CD14-positive monocyte (primary cell): ENCODE data around the gene CHST11. TPM values are rescaled to one million over a fixed set of nuclear protein-coding genes. Genes with fewer than 3 reads are reported as not detected.

Experiments
- DNase-seq, 3 donors: peaks; one replicate each; pipeline ENCODE4 v3.0.0-alpha.2; 2011 to 2022
- H2AFZ ChIP-seq: 2 replicates; pipeline ENCODE4 v1.6.0; 2012; ENCODE audit warnings: mild to moderate bottlenecking, low read depth, low read length, inconsistent platforms; ENCODE audit not compliant: insufficient read depth, poor library complexity, severe bottlenecking
- H3K27ac ChIP-seq, 2 donors: 1 replicate in 1 of 2; 2 replicates in 1 of 2; pipeline ENCODE4 v1.5.1; 2012 to 2013; ENCODE audit warnings: low read length in 2 of 2, control low read depth in 1 of 2, inconsistent platforms in 1 of 2, low read depth in 1 of 2, mild to moderate bottlenecking in 1 of 2
- H3K27me3 ChIP-seq, 2 donors: one replicate each; pipeline versions ENCODE4 v1.6.0 to v1.6.1; 2011 to 2013; ENCODE audit warnings: low read length in 2 of 2; ENCODE audit not compliant: control insufficient read depth in 2 of 2, insufficient read depth in 2 of 2
- H3K36me3 ChIP-seq, 2 donors: replicated peaks in 1 of 2; 1 replicate in 1 of 2; 2 replicates in 1 of 2; pipeline versions ENCODE4 v1.5.1 to v1.6.1; 2012 to 2013; ENCODE audit warnings: low read length in 2 of 2, control low read depth in 1 of 2, inconsistent platforms in 1 of 2, mild to moderate bottlenecking in 1 of 2; ENCODE audit not compliant: insufficient read depth in 2 of 2, control insufficient read depth in 1 of 2
- H3K4me1 ChIP-seq, 2 donors: 1 replicate in 1 of 2; 2 replicates in 1 of 2; pipeline versions ENCODE4 v1.5.1 to v1.6.1; 2012 to 2013; ENCODE audit warnings: low read length in 2 of 2, control low read depth in 1 of 2, inconsistent platforms in 1 of 2, mild to moderate bottlenecking in 1 of 2, moderate library complexity in 1 of 2; ENCODE audit not compliant: insufficient read depth in 2 of 2, control insufficient read depth in 1 of 2
- H3K4me2 ChIP-seq: replicated peaks from 2 replicates; pipeline ENCODE3; 2012; ENCODE audit warnings: low read length, moderate library complexity, mild to moderate bottlenecking; ENCODE audit not compliant: poor library complexity, severe bottlenecking; ENCODE audit errors: extremely low read depth
- H3K4me3 ChIP-seq, 3 experiments: fragments of 200-600 bp in 1 of 3; sonication (generic) in 1 of 3; replicated peaks in 1 of 3; 1 replicate in 2 of 3; 2 replicates in 1 of 3; pipeline ENCODE4 v1.5.1; 2011 to 2013; ENCODE audit warnings: low read length in 3 of 3, mild to moderate bottlenecking in 3 of 3, control low read depth in 2 of 3, low read depth in 2 of 3, inconsistent platforms in 1 of 3, moderate library complexity in 1 of 3
- H3K79me2 ChIP-seq: 2 replicates; pipeline ENCODE4 v1.6.0; 2012; ENCODE audit warnings: mild to moderate bottlenecking, control low read depth, inconsistent platforms, low read length, moderate library complexity; ENCODE audit not compliant: insufficient read depth
- H3K9ac ChIP-seq: 2 replicates; pipeline ENCODE4 v1.6.0; 2017; ENCODE audit warnings: low read length, mild to moderate bottlenecking; ENCODE audit not compliant: insufficient read depth, poor library complexity, severe bottlenecking
- H3K9me3 ChIP-seq, 2 donors: replicated peaks in 1 of 2; 1 replicate in 1 of 2; 2 replicates in 1 of 2; pipeline versions ENCODE4 v1.5.1 to v1.6.1; 2012 to 2013; ENCODE audit warnings: low read length in 2 of 2, control low read depth in 1 of 2; ENCODE audit not compliant: control insufficient read depth in 1 of 2, insufficient read depth in 1 of 2
- H4K20me1 ChIP-seq: 2 replicates; pipeline ENCODE4 v1.6.0; 2012; ENCODE audit warnings: mild to moderate bottlenecking, low read length, control low read depth, moderate library complexity; ENCODE audit not compliant: insufficient read depth
- H3K27ac Mint-ChIP-seq, 7 donors: one replicate each; pipeline ENCODE4 v1.8.0; 2020; ENCODE audit warnings: mild to moderate bottlenecking in 7 of 7, mixed read lengths in 7 of 7, moderate library complexity in 6 of 7, inconsistent platforms in 2 of 7
- H3K27me3 Mint-ChIP-seq, 3 donors: one replicate each; pipeline ENCODE4 v1.8.0; 2021 to 2022; ENCODE audit warnings: low read depth in 3 of 3, mild to moderate bottlenecking in 3 of 3, mixed read lengths in 3 of 3, moderate library complexity in 3 of 3, inconsistent platforms in 1 of 3
- H3K36me3 Mint-ChIP-seq, 2 donors: one replicate each; pipeline ENCODE4 v1.8.0; 2020; ENCODE audit warnings: mixed read lengths in 2 of 2, inconsistent platforms in 1 of 2, mild to moderate bottlenecking in 1 of 2
- H3K4me1 Mint-ChIP-seq: one replicate; pipeline ENCODE4 v1.8.0; 2020; ENCODE audit warnings: mild to moderate bottlenecking, mixed read lengths
- H3K4me3 Mint-ChIP-seq, 2 donors: one replicate each; pipeline ENCODE4 v1.8.0; 2020; ENCODE audit warnings: mild to moderate bottlenecking in 2 of 2, mixed read lengths in 2 of 2, moderate library complexity in 1 of 2
- H3K9me3 Mint-ChIP-seq, 7 donors: one replicate each; pipeline ENCODE4 v1.8.0; 2020 to 2022; ENCODE audit warnings: mixed read lengths in 7 of 7, mild to moderate bottlenecking in 6 of 7, moderate library complexity in 6 of 7, inconsistent platforms in 2 of 7
- WGBS: methylation state at CpG from one replicate; pipeline ENCODE4 v1.1.5; 2013; ENCODE audit warnings: missing lambda C conversion rate; ENCODE audit not compliant: insufficient coverage; 5-methylcytosine and 5-hydroxymethylcytosine counted together
- intact Hi-C, 2 donors: fragments of 100-400 bp; cut with micrococcal nuclease; formaldehyde crosslinking; loops; one replicate each; pipeline versions ENCODE4 v1.15.0 to v1.15.1; 2023
- polyA plus RNA-seq, 3 donors: library from polyadenylated mRNA; depleted of rRNA in 1 of 3; unstranded in 2 of 3; stranded (reverse) in 1 of 3; fragments of 300-500 nt in 2 of 3; fragments of >200 nt in 1 of 3; fragmentation: Illumina TruSeq in 2 of 3; gene quantifications; 1 replicate in 2 of 3; 2 replicates in 1 of 3; pipeline ENCODE4 v1.2.3, GENCODE V29; 2012 to 2021
- TF ChIP-seq, protein P1 (sequence below): fragments of 200-600 bp; IDR thresholded peaks from one replicate; pipeline ENCODE4 v1.8.0; 2022; ENCODE audit warnings: antibody characterized with exemption, mild to moderate bottlenecking

Gene CHST11
- polyA plus RNA-seq, 3 donors, result 44.4 to 66.6 (median 48.4) TPM

DNA sequence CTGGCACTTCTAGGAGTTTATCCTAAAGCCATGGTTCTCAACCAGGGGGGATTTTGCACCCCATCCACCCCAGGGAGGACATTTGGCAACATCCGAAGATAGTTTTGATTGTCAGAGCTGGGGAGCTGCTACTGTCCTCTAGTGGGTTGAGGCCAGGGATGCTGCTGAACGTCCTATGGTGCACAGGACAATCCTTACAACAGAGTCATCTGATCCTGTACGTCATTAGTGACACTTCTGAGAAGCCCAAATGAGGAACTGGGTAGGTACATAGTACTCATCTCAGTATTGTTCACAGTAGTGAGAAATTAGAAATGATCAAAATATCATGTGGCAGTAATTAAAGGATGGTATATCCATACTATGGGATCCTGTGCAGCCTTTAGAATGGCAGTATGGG, 185.1 kb downstream of the CHST11 start:
- H3K4me3 Mint-ChIP-seq, result no peak overlapping the region
- intact Hi-C loops, result loop anchor here (1.0 to 10.0 kb wide), 5 partner anchors 8 to 313 kb away; partner anchors contain the start of gene SLC41A2 (in 1 of the 2)

GRCh38 chr12:104643093-104643818, 186.5 kb downstream of the CHST11 start:
- Histone ChIP-seq H3K4me1 (peaks cover 83 to 98% of the 10 kb centered on the region in 2 donors), H3K4me2 (peak overlapping the region; percentile 67), H3K4me3 (peak overlapping the region in 2 of 3 experiments; percentile 15 to 68), H4K20me1 (no peaks in the 10 kb centered on the region), H3K9me3 (peaks cover 0 to 4% of the 10 kb centered on the region in 2 donors), H2AFZ (no peak overlapping the region), H3K9ac (peak overlapping the region; percentile 72), H3K79me2 (peaks cover 88% of the 10 kb centered on the region), H3K36me3 (peaks cover 0 to 5% of the 10 kb centered on the region in 2 donors), H3K27ac (peak overlapping the region; percentile 93 to 98), H3K27me3 (no peaks in the 10 kb centered on the region)
- Mint-ChIP-seq H3K9me3 (peaks cover 0 to 6% (median 3%) of the 10 kb centered on the region in 7 donors), H3K36me3 (peaks cover 22 to 33% of the 10 kb centered on the region in 2 donors), H3K27ac (peak overlapping the region; percentile 97 to 100 (median 99)), H3K27me3 (no peaks in the 10 kb centered on the region), H3K4me1 (peaks cover 83% of the 10 kb centered on the region), H3K4me3 (peak overlapping the region in 1 of 2 donors; percentile 89)
- no CpG with 5 or more reads among the region's 8 CpGs for WGBS
- TF ChIP-seq, protein P1, sequence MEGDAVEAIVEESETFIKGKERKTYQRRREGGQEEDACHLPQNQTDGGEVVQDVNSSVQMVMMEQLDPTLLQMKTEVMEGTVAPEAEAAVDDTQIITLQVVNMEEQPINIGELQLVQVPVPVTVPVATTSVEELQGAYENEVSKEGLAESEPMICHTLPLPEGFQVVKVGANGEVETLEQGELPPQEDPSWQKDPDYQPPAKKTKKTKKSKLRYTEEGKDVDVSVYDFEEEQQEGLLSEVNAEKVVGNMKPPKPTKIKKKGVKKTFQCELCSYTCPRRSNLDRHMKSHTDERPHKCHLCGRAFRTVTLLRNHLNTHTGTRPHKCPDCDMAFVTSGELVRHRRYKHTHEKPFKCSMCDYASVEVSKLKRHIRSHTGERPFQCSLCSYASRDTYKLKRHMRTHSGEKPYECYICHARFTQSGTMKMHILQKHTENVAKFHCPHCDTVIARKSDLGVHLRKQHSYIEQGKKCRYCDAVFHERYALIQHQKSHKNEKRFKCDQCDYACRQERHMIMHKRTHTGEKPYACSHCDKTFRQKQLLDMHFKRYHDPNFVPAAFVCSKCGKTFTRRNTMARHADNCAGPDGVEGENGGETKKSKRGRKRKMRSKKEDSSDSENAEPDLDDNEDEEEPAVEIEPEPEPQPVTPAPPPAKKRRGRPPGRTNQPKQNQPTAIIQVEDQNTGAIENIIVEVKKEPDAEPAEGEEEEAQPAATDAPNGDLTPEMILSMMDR, result no peak
- DNase-seq, result peak; percentile 70 to 80 (median 76)
- intact Hi-C loops, result loop anchor here (2.0 to 10.0 kb wide), 4 partner anchors 28 to 312 kb away; partner anchors contain the start of gene SLC41A2 (in 1 of the 2)

More for the DNA sequence above, 185.1 kb downstream of the CHST11 start:
- Histone ChIP-seq H3K79me2 (peaks cover 81% of the 10 kb centered on the region), H3K27me3 (no peaks in the 10 kb centered on the region), H4K20me1 (peaks cover 4% of the 10 kb centered on the region), H3K4me2 (peak overlapping the region; percentile 14), H3K4me3 (no peak overlapping the region), H3K36me3 (peaks cover 0 to 3% of the 10 kb centered on the region in 2 donors), H3K9ac (peak overlapping the region; percentile 72), H3K9me3 (peaks cover 0 to 4% of the 10 kb centered on the region in 2 donors), H3K4me1 (peaks cover 88 to 99% of the 10 kb centered on the region in 2 donors), H3K27ac (peak overlapping the region; percentile 93 to 98), H2AFZ (no peak overlapping the region)
- Mint-ChIP-seq H3K36me3 (peaks cover 19 to 23% of the 10 kb centered on the region in 2 donors), H3K4me1 (peaks cover 86% of the 10 kb centered on the region), H3K27ac (peak overlapping the region; percentile 97 to 100 (median 99)), H3K27me3 (no peaks in the 10 kb centered on the region), H3K9me3 (peaks cover 0 to 6% (median 3%) of the 10 kb centered on the region in 7 donors)
- WGBS, result no CpG with 5 or more reads among the region's 3 CpGs
- peak; percentile 91 to 94 (median 93) for DNase-seq
- TF ChIP-seq, protein P1, result peak; percentile 51
